H1 (cell line): Measurements from ENCODE around the gene MYO15B. TPM values are rescaled to one million over a fixed set of nuclear protein-coding genes. Genes with fewer than 3 reads are reported as not detected.

ENCODE experiments used
- CTCF ChIA-PET: fragments of 300-600 bp; sonication (Branson Sonifier 250); formaldehyde crosslinking; loops from one replicate; lab custom pipeline; 2021; ENCODE audit not compliant: partially characterized antibody; lab: Charles Lee
- POLR2A ChIA-PET: fragments of 300-600 bp; sonication (Branson Sonifier 250); formaldehyde crosslinking; loops from one replicate; lab custom pipeline; 2021; ENCODE audit warnings: inconsistent platforms; ENCODE audit not compliant: partially characterized antibody; lab: Charles Lee
- DNase-seq, 2 experiments: peaks; one replicate each; pipeline versions ENCODE4 v3.0.0 to v3.0.0-alpha.2; 2010 to 2022; ENCODE audit warnings: low spot score in 2 of 2, low read depth in 1 of 2, mixed read lengths in 1 of 2
- FAIRE-seq: peaks from 2 replicates; lab custom pipeline; 2011; peaks lifted over from hg19 to GRCh38; lab: Jason Lieb, UNC
- H2AFZ ChIP-seq: 2 replicates; pipeline ENCODE4 v1.8.1; 2012; ENCODE audit warnings: low read length, inconsistent platforms
- H2AK5ac ChIP-seq: 2 replicates; pipeline ENCODE4 v1.6.1; 2013; ENCODE audit warnings: low read depth, low read length
- H2BK120ac ChIP-seq: replicated peaks from 2 replicates; pipeline ENCODE3; 2013; ENCODE audit warnings: low read depth, low read length, inconsistent platforms
- H2BK12ac ChIP-seq: 2 replicates; pipeline ENCODE4 v1.6.1; 2013; ENCODE audit warnings: low read depth, low read length
- H2BK15ac ChIP-seq: 2 replicates; pipeline ENCODE4 v1.6.1; 2013; ENCODE audit warnings: low read length
- H2BK20ac ChIP-seq: 2 replicates; pipeline ENCODE4 v1.6.1; 2013; ENCODE audit warnings: low read length
- H2BK5ac ChIP-seq: 2 replicates; pipeline ENCODE4 v1.6.1; 2013; ENCODE audit warnings: low read depth, low read length
- H3K14ac ChIP-seq: 2 replicates; pipeline ENCODE4 v1.6.1; 2013; ENCODE audit warnings: inconsistent platforms; ENCODE audit not compliant: insufficient read length
- H3K18ac ChIP-seq: 2 replicates; pipeline ENCODE4 v1.6.1; 2013; ENCODE audit warnings: low read length; ENCODE audit errors: extremely low read depth
- H3K23ac ChIP-seq: 2 replicates; pipeline ENCODE4 v1.6.1; 2013; ENCODE audit warnings: inconsistent platforms; ENCODE audit not compliant: insufficient read length
- H3K23me2 ChIP-seq: 2 replicates; pipeline ENCODE4 v1.6.1; 2013; ENCODE audit warnings: low read depth, low read length
- H3K27ac ChIP-seq: 2 replicates; pipeline ENCODE4 v1.6.1; 2011; ENCODE audit warnings: low read depth, low read length, inconsistent platforms
- H3K27me3 ChIP-seq, 4 experiments: replicated peaks in 1 of 4; 1 replicate in 1 of 4; 2 replicates in 3 of 4; pipeline versions ENCODE4 v1.6.1 to v1.8.1; 2011 to 2013; ENCODE audit warnings: low read length in 3 of 4, mild to moderate bottlenecking in 3 of 4, inconsistent platforms in 2 of 4, mixed read lengths in 2 of 4, moderate library complexity in 1 of 4; ENCODE audit not compliant: control insufficient read depth in 3 of 4, insufficient read depth in 3 of 4; ENCODE audit errors: extremely low read depth in 1 of 4
- H3K36me3 ChIP-seq, 4 experiments: 2 replicates each; pipeline versions ENCODE4 v1.6.1 to v1.8.1; 2011 to 2013; ENCODE audit warnings: mild to moderate bottlenecking in 4 of 4, low read length in 3 of 4, moderate library complexity in 2 of 4, control low read depth in 1 of 4, inconsistent platforms in 1 of 4; ENCODE audit not compliant: insufficient read depth in 4 of 4, control insufficient read depth in 2 of 4
- H3K4ac ChIP-seq: replicated peaks from 2 replicates; pipeline ENCODE3; 2013; ENCODE audit warnings: low read length, low read depth, mixed read lengths, inconsistent platforms; ENCODE audit not compliant: insufficient read length
- H3K4me1 ChIP-seq, 4 experiments: replicated peaks in 1 of 4; 1 replicate in 1 of 4; 2 replicates in 3 of 4; pipeline versions ENCODE4 v1.6.1 to v1.8.1; 2011 to 2013; ENCODE audit warnings: low read length in 3 of 4, inconsistent platforms in 2 of 4, mixed read lengths in 1 of 4; ENCODE audit not compliant: insufficient read depth in 4 of 4, control insufficient read depth in 3 of 4
- H3K4me2 ChIP-seq, 2 experiments: 2 replicates each; pipeline versions ENCODE4 v1.6.1 to v1.8.1; 2011 to 2013; ENCODE audit warnings: low read depth in 2 of 2, low read length in 2 of 2, control low read depth in 1 of 2, inconsistent platforms in 1 of 2, mild to moderate bottlenecking in 1 of 2; ENCODE audit not compliant: insufficient read depth in 1 of 2
- H3K4me3 ChIP-seq, 4 experiments: fragments of 200-600, 300-600 bp in 1 of 4; sonication (generic), shearing (Covaris generic), sonication (Bioruptor Twin) in 1 of 4; 2 replicates each; pipeline versions ENCODE4 v1.5.1 to v1.8.1; 2011 to 2016; ENCODE audit warnings: low read length in 4 of 4, low read depth in 3 of 4, control low read depth in 2 of 4, inconsistent platforms in 2 of 4, mild to moderate bottlenecking in 2 of 4, mixed read lengths in 1 of 4, moderate library complexity in 1 of 4; ENCODE audit not compliant: insufficient read depth in 2 of 4; ENCODE audit errors: extremely low read depth in 1 of 4
- H3K56ac ChIP-seq: replicated peaks from 2 replicates; pipeline ENCODE3; 2013; ENCODE audit warnings: low read depth, mild to moderate bottlenecking, mixed read lengths, low read length, inconsistent platforms; ENCODE audit not compliant: insufficient read length
- H3K79me1 ChIP-seq: 2 replicates; pipeline ENCODE4 v1.6.1; 2013; ENCODE audit warnings: low read depth, low read length, control low read depth
- H3K79me2 ChIP-seq, 2 experiments: 2 replicates each; pipeline versions ENCODE4 v1.6.1 to v1.8.1; 2012 to 2013; ENCODE audit warnings: low read length in 2 of 2, mild to moderate bottlenecking in 2 of 2, inconsistent platforms in 1 of 2; ENCODE audit not compliant: insufficient read depth in 2 of 2, control insufficient read depth in 1 of 2
- H3K9ac ChIP-seq, 4 experiments: replicated peaks in 1 of 4; 1 replicate in 1 of 4; 2 replicates in 3 of 4; pipeline versions ENCODE4 v1.6.1 to v1.8.1; 2011 to 2013; ENCODE audit warnings: low read depth in 3 of 4, low read length in 3 of 4, control low read depth in 2 of 4, mild to moderate bottlenecking in 2 of 4, moderate library complexity in 2 of 4, inconsistent platforms in 1 of 4; ENCODE audit errors: extremely low read depth in 1 of 4
- H3K9me3 ChIP-seq, 2 experiments: 2 replicates each; pipeline versions ENCODE4 v1.6.1 to v1.8.1; 2012 to 2013; ENCODE audit warnings: mild to moderate bottlenecking in 2 of 2, moderate library complexity in 2 of 2, control low read depth in 1 of 2, inconsistent platforms in 1 of 2, low read depth in 1 of 2, low read length in 1 of 2, mixed read lengths in 1 of 2; ENCODE audit not compliant: insufficient read depth in 2 of 2
- H4K20me1 ChIP-seq, 2 experiments: replicated peaks in 1 of 2; 2 replicates each; pipeline versions ENCODE3 to v1.8.1; 2011 to 2013; ENCODE audit warnings: inconsistent platforms in 2 of 2, low read length in 2 of 2, mild to moderate bottlenecking in 1 of 2; ENCODE audit not compliant: insufficient read depth in 2 of 2, control insufficient read depth in 1 of 2
- H4K5ac ChIP-seq: 2 replicates; pipeline ENCODE4 v1.6.1; 2013; ENCODE audit warnings: low read length, low read depth, mixed read lengths, inconsistent platforms; ENCODE audit not compliant: insufficient read length
- H4K8ac ChIP-seq: 2 replicates; pipeline ENCODE4 v1.8.0; 2013; ENCODE audit warnings: mild to moderate bottlenecking, moderate library complexity, low read length, inconsistent platforms; ENCODE audit not compliant: insufficient read depth; ENCODE audit errors: extremely low read depth
- H4K91ac ChIP-seq: replicated peaks from 2 replicates; pipeline ENCODE3; 2013; ENCODE audit warnings: low read length, mixed read lengths, inconsistent platforms; ENCODE audit not compliant: insufficient read length
- CHD2 ChIP-seq: IDR thresholded peaks from 2 replicates; pipeline ENCODE4 v1.6.1; 2012; ENCODE audit warnings: low read length, improper control_type of control experiment
- CTCF ChIP-seq, 3 experiments: IDR thresholded peaks; 1 replicate in 2 of 3; 2 replicates in 1 of 3; pipeline versions ENCODE4 v1.5.1 to v1.6.1; 2011; ENCODE audit warnings: low read length in 3 of 3, mild to moderate bottlenecking in 3 of 3, inconsistent platforms in 2 of 3, low read depth in 1 of 3, moderate library complexity in 1 of 3; ENCODE audit not compliant: insufficient read depth in 1 of 3; ENCODE audit errors: control extremely low read depth in 1 of 3
- PHF8 ChIP-seq: fragments of 200-600 bp; sonication (generic); conservative IDR thresholded peaks from 2 replicates; pipeline ENCODE4 v1.7.1; 2012; ENCODE audit warnings: low read depth, mild to moderate bottlenecking, inconsistent platforms, low read length, moderate library complexity
- RBBP5 ChIP-seq: IDR thresholded peaks from 2 replicates; pipeline ENCODE4 v1.7.1; 2012; ENCODE audit warnings: low read depth, mild to moderate bottlenecking, inconsistent platforms, low read length, moderate library complexity, borderline replicate concordance
- RNF2 ChIP-seq: fragments of 200-900, 300-1000 bp; sonication (generic); IDR thresholded peaks from 2 replicates; pipeline ENCODE4 v1.7.1; 2016; ENCODE audit warnings: borderline replicate concordance, low read depth, mild to moderate bottlenecking, antibody characterized with exemption, low read length; ENCODE audit not compliant: poor library complexity, severe bottlenecking; ENCODE audit errors: missing control alignments
- SAP30 ChIP-seq: fragments of 300-600 bp; sonication (generic); IDR thresholded peaks from 2 replicates; pipeline ENCODE4 v1.7.1; 2012; ENCODE audit warnings: low read length, moderate library complexity, mild to moderate bottlenecking, inconsistent platforms; ENCODE audit not compliant: insufficient read depth, insufficient replicate concordance
- SIN3A ChIP-seq, 2 experiments: IDR thresholded peaks in 1 of 2; conservative IDR thresholded peaks in 1 of 2; 2 replicates each; pipeline ENCODE4 v1.6.1; 2011 to 2012; ENCODE audit warnings: low read length in 2 of 2, improper control_type of control experiment in 1 of 2, low read depth in 1 of 2, mild to moderate bottlenecking in 1 of 2
- TEAD4 ChIP-seq: IDR thresholded peaks from 2 replicates; pipeline ENCODE4 v1.6.1; 2012; ENCODE audit warnings: low read depth, low read length, inconsistent platforms, mixed read lengths
- WGBS, 2 experiments: shearing (Covaris generic) in 1 of 2; methylation state at CpG; one replicate each; pipeline versions ENCODE4 v1.1.6 to v1.1.7; 2013 to 2015; ENCODE audit warnings: low lambda C conversion rate in 2 of 2, mixed read lengths in 2 of 2, inconsistent platforms in 1 of 2, low coverage in 1 of 2, missing lambda C conversion rate in 1 of 2; ENCODE audit not compliant: insufficient replicate concordance in 2 of 2, insufficient coverage in 1 of 2, insufficient read length in 1 of 2; ENCODE audit errors: extremely low coverage in 1 of 2, missing lambda C conversion rate in 1 of 2; 5-methylcytosine and 5-hydroxymethylcytosine counted together
- polyA plus RNA-seq, 7 experiments: library from polyadenylated mRNA; depleted of rRNA in 3 of 7; stranded (reverse) in 5 of 7; unstranded in 2 of 7; fragments of >200 nt in 5 of 7; fragments of 200-250 nt in 2 of 7; gene quantifications; 1 replicate in 5 of 7; 2 replicates in 1 of 7; 4 replicates in 1 of 7; pipeline versions ENCODE4 v1.2.1 to v1.2.3, GENCODE V29; 2011 to 2013; ENCODE audit warnings: missing spikeins in 2 of 7, mixed read lengths in 2 of 7
- total RNA-seq: library from RNA; stranded (reverse); fragmentation: NEBNext Ultra II Directional; extraction: Animal tissue kit (Norgen Biotek cat#: 25700); gene quantifications from 2 replicates; pipeline ENCODE4 v1.2.1, GENCODE V29; 2021

MYO15B gene
- total and polyA plus RNA-seq, 2 of the 8 experiments (the other 6 are each of a cell fraction or from before 2014, with no cell fraction given): 7.1 to 11.2 TPM

- Histone ChIP-seq H3K4me2 (no peak overlapping the region), H3K79me1 (peaks cover 2% of the 10 kb centered on the region; the same call in 1 of the 2 replicates), H3K23ac (no peak overlapping the region), H3K14ac (no peak overlapping the region), H2BK12ac (no peak overlapping the region), H3K23me2 (no peaks in the 10 kb centered on the region), H4K20me1 (peaks cover under 1 to 5% of the 10 kb centered on the region in 2 experiments), H3K18ac (no peak overlapping the region), H3K9me3 (no peaks in the 10 kb centered on the region), H3K56ac (no peak overlapping the region), H4K91ac (no peak overlapping the region), H4K5ac (no peak overlapping the region), H2BK5ac (peak overlapping the region; percentile 15; the same call in 1 of the 2 replicates), H3K79me2 (no peaks in the 10 kb centered on the region; a peak in 1 of 4 replicates), H4K8ac (no peak overlapping the region), H2BK20ac (no peak overlapping the region), H3K27me3 (no peaks in the 10 kb centered on the region), H3K9ac (no peak overlapping the region), H2BK15ac (0 out of 2 replicates have a peak overlapping the region, but pooled peaks have one; percentile 53), H3K4ac (no peak overlapping the region), H3K4me3 (no peak overlapping the region), H2BK120ac (no peak overlapping the region), H3K36me3 (no peaks in the 10 kb centered on the region), H3K27ac (no peak overlapping the region), H2AK5ac (no peak overlapping the region), H2AFZ (no peak overlapping the region), H3K4me1 (peaks cover 0 to 8% (median 0%) of the 10 kb centered on the region in 4 experiments; a peak in 5 of 7 replicates)
- FAIRE-seq (no peak), DNase-seq (no peak)
- 92% methylated on average over 13 of the region's 13 CpGs; no CpG with 5 or more reads in 1 of the 2 experiments for WGBS, 2 experiments
- POLR2A ChIA-PET: no interaction called here
- CTCF ChIA-PET: interaction anchor here (1.0 to 4.5 kb wide), 4 partner anchors 8 to 84 kb away, joined by 3 to 27 read pairs (median 4); no protein-coding TSS in a partner anchor
- TF ChIP-seq SAP30: no peak
- no peak for TF ChIP-seq TEAD4
- no peak for TF ChIP-seq RNF2
- TF ChIP-seq SIN3A (conservative IDR thresholded peaks at IDR 0.05 in 1 of 2, IDR thresholded peaks at IDR 0.05 in 1 of 2; ENCODE audit: low read depth in 1 of 2, low read length in 2 of 2): no peak
- no peak for TF ChIP-seq CHD2
- no peak for TF ChIP-seq RBBP5
- no peak for TF ChIP-seq CTCF (IDR thresholded peaks at IDR 0.05; ENCODE audit: control extremely low read depth in 1 of 3, insufficient read depth in 1 of 3, low read depth in 1 of 3, low read length in 3 of 3)
- TF ChIP-seq PHF8: no peak
Measured at GRCh38 chr17:75539967-75540729, 47.5 kb upstream of the MYO15B start.
